NB4 (cell line): ENCODE measurements around the gene DCAF6.

Experiments
- CTCF ChIP-seq: IDR thresholded peaks from one replicate; pipeline ENCODE4 v1.5.1; 2012; ENCODE audit warnings: low read depth, low read length
- MAX ChIP-seq: IDR thresholded peaks from 2 replicates; pipeline ENCODE4 v1.6.1; 2011; ENCODE audit warnings: low read depth, low read length
- MYC ChIP-seq: IDR thresholded peaks from 2 replicates; pipeline ENCODE4 v1.6.1; 2011; ENCODE audit warnings: low read depth, low read length
- POLR2A ChIP-seq: IDR thresholded peaks from 2 replicates; pipeline ENCODE4 v1.6.1; 2011; ENCODE audit warnings: mild to moderate bottlenecking; ENCODE audit not compliant: insufficient read length; ENCODE audit errors: extremely low read depth

- TF ChIP-seq CTCF (no peak), POLR2A (no peak), MAX (no peak), MYC (no peak)
Observed at GRCh38 chr1:168031627-168032026, 95.1 kb downstream of the DCAF6 start.
